HCT116 (cell line): Measurements from ENCODE around the gene TMEM214. TPM values are rescaled to one million over a fixed set of nuclear protein-coding genes. Genes with fewer than 3 reads are reported as not detected.

Experiments used
- ATAC-seq: fragments of 200-7000 bp; cut with Tn5 transposase; 2 replicates; pipeline ENCODE4 v1.9.1; 2020; ENCODE audit warnings: mild to moderate bottlenecking, moderate library complexity
- BruUV-seq: library from RNA; stranded (reverse); fragments of 400-500 nt; replicated peaks from 2 replicates; lab custom pipeline; 2021; lab: Mats Ljungman, UMichigan
- CTCF ChIA-PET: fragments of 300-600 bp; sonication (Branson Sonifier 250); formaldehyde crosslinking; loops from one replicate; lab custom pipeline; 2021; ENCODE audit warnings: antibody characterized with exemption; lab: Charles Lee
- POLR2A ChIA-PET: fragments of 300-600, 350-600 bp; sonication (Branson Sonifier 250); formaldehyde crosslinking; loops from one replicate; lab custom pipeline; 2021; ENCODE audit warnings: antibody characterized with exemption; lab: Charles Lee
- RAD21 ChIA-PET, 2 experiments: fragments of 300-600 bp; sonication (Branson Sonifier 250); formaldehyde crosslinking; loops; one replicate each; lab custom pipeline; 2023; ENCODE audit warnings: low total read pairs in 2 of 2; ENCODE audit not compliant: uncharacterized antibody in 2 of 2, unreplicated experiment in 2 of 2, low non-redundant PET in 1 of 2; lab: Charles Lee
- DNase-seq: peaks from one replicate; pipeline ENCODE4 v3.0.0-alpha.2; 2010; ENCODE audit warnings: low read depth, low spot score
- H2AFZ ChIP-seq: fragments of 200-600 bp; shearing (Covaris generic), sonication (generic); 2 replicates; pipeline ENCODE4 v1.6.1; 2017; ENCODE audit warnings: low read depth, mixed run types, mixed read lengths, antibody characterized with exemption, low read length; ENCODE audit not compliant: poor library complexity, severe bottlenecking
- H3K27ac ChIP-seq: 2 replicates; pipeline ENCODE4 v1.5.1; 2012; ENCODE audit warnings: low read depth, low read length
- H3K27me3 ChIP-seq: fragments of 200-600 bp; sonication (generic); 2 replicates; pipeline ENCODE4 v1.6.1; 2016; ENCODE audit warnings: mixed run types, low read length, mixed read lengths; ENCODE audit not compliant: insufficient read depth
- H3K36me3 ChIP-seq, 2 experiments: fragments of 200-500 bp in 1 of 2; fragments of 200-600 bp in 1 of 2; sonication (Bioruptor generic) in 1 of 2; sonication (generic) in 1 of 2; 2 replicates each; pipeline versions ENCODE4 v1.5.1 to v1.6.1; 2014 to 2016; ENCODE audit warnings: low read length in 2 of 2, inconsistent platforms in 1 of 2, mixed read lengths in 1 of 2, mixed run types in 1 of 2; ENCODE audit not compliant: insufficient read depth in 2 of 2, control insufficient read depth in 1 of 2
- H3K4me1 ChIP-seq, 2 experiments: fragments of 200-600 bp in 1 of 2; sonication (generic) in 1 of 2; 2 replicates each; pipeline versions ENCODE4 v1.5.1 to v1.6.1; 2012 to 2017; ENCODE audit warnings: low read length in 2 of 2, inconsistent platforms in 1 of 2, mild to moderate bottlenecking in 1 of 2, mixed read lengths in 1 of 2, mixed run types in 1 of 2, moderate library complexity in 1 of 2; ENCODE audit not compliant: insufficient read depth in 2 of 2, control insufficient read depth in 1 of 2
- H3K4me2 ChIP-seq: fragments of 200-600 bp; sonication (generic); 2 replicates; pipeline ENCODE4 v1.6.1; 2017; ENCODE audit warnings: mixed run types, low read length, mixed read lengths
- H3K4me3 ChIP-seq, 2 experiments: fragments of 200-600 bp in 1 of 2; sonication (generic) in 1 of 2; replicated peaks in 1 of 2; 2 replicates each; pipeline ENCODE4 v1.5.1; 2011 to 2016; ENCODE audit warnings: low read length in 2 of 2, control low read depth in 1 of 2, low read depth in 1 of 2, mild to moderate bottlenecking in 1 of 2, mixed read lengths in 1 of 2, mixed run types in 1 of 2
- H3K79me2 ChIP-seq: fragments of 200-600 bp; sonication (generic); 2 replicates; pipeline ENCODE4 v1.6.1; 2017; ENCODE audit warnings: mild to moderate bottlenecking, mixed run types, low read length, moderate library complexity, mixed read lengths; ENCODE audit not compliant: insufficient read depth
- H3K9ac ChIP-seq: fragments of 200-600 bp; sonication (generic); 2 replicates; pipeline ENCODE4 v1.6.1; 2016; ENCODE audit warnings: low read length, mixed read lengths
- H3K9me2 ChIP-seq: fragments of 200-600 bp; sonication (generic), shearing (Covaris generic); 2 replicates; pipeline ENCODE4 v1.6.1; 2017; ENCODE audit warnings: mixed run types, mild to moderate bottlenecking, moderate library complexity; ENCODE audit not compliant: insufficient read depth
- H3K9me3 ChIP-seq, 2 experiments: fragments of 200-500 bp in 1 of 2; fragments of 200-600 bp in 1 of 2; sonication (Bioruptor generic) in 1 of 2; sonication (generic) in 1 of 2; 2 replicates each; pipeline ENCODE4 v1.6.1; 2014 to 2017; ENCODE audit warnings: low read length in 2 of 2, mixed read lengths in 2 of 2, inconsistent platforms in 1 of 2, low read depth in 1 of 2, mild to moderate bottlenecking in 1 of 2, mixed run types in 1 of 2, moderate library complexity in 1 of 2; ENCODE audit not compliant: control insufficient read depth in 1 of 2, insufficient read depth in 1 of 2
- H4K20me1 ChIP-seq: fragments of 200-600 bp; sonication (generic), shearing (Covaris generic); 2 replicates; pipeline ENCODE4 v1.6.1; 2017; ENCODE audit warnings: mixed run types, mild to moderate bottlenecking, moderate library complexity; ENCODE audit not compliant: insufficient read depth
- EGR1 ChIP-seq: IDR thresholded peaks from 2 replicates; pipeline ENCODE4 v1.6.1; 2012; ENCODE audit warnings: low read depth
- EZH2phosphoT487 ChIP-seq: fragments of 200-600 bp; IDR thresholded peaks from 2 replicates; pipeline ENCODE4 v1.6.1; 2018; ENCODE audit warnings: antibody characterized with exemption, borderline replicate concordance
- RAD21 ChIP-seq: IDR thresholded peaks from 2 replicates; pipeline ENCODE4 v1.6.1; 2012; ENCODE audit warnings: low read depth, mild to moderate bottlenecking
- SRF ChIP-seq: IDR thresholded peaks from 2 replicates; pipeline ENCODE4 v1.6.1; 2012; ENCODE audit warnings: low read depth
- ZNF274 ChIP-seq: fragments of 200-500 bp; sonication (Bioruptor generic); IDR thresholded peaks from 2 replicates; pipeline ENCODE4 v1.6.1; 2014; ENCODE audit warnings: mild to moderate bottlenecking, low read depth, low read length, inconsistent platforms
- intact Hi-C: fragments of 100-400 bp; cut with micrococcal nuclease; formaldehyde crosslinking; loops from 2 replicates; pipeline ENCODE4 v1.10.0; 2022
- total RNA-seq: library from RNA; stranded (reverse); gene quantifications from one replicate; pipeline ENCODE4 v1.2.1, GENCODE V29; 2021; ENCODE audit not compliant: unreplicated experiment
- TF ChIP-seq, protein P1 (sequence below), 3 experiments: fragments of 200-600 bp in 1 of 3; sonication (generic) in 1 of 3; IDR thresholded peaks in 2 of 3; conservative IDR thresholded peaks in 1 of 3; 2 replicates each; pipeline ENCODE4 v1.5.1; 2012 to 2017; ENCODE audit warnings: low read depth in 2 of 3, low read length in 2 of 3, antibody characterized with exemption in 1 of 3, borderline replicate concordance in 1 of 3, control low read depth in 1 of 3, mild to moderate bottlenecking in 1 of 3, mixed read lengths in 1 of 3, mixed run types in 1 of 3, moderate library complexity in 1 of 3; ENCODE audit not compliant: insufficient read depth in 1 of 3

Gene TMEM214
- total RNA-seq, 1 experiment from 2014 or later = 69.8 TPM

DNA sequence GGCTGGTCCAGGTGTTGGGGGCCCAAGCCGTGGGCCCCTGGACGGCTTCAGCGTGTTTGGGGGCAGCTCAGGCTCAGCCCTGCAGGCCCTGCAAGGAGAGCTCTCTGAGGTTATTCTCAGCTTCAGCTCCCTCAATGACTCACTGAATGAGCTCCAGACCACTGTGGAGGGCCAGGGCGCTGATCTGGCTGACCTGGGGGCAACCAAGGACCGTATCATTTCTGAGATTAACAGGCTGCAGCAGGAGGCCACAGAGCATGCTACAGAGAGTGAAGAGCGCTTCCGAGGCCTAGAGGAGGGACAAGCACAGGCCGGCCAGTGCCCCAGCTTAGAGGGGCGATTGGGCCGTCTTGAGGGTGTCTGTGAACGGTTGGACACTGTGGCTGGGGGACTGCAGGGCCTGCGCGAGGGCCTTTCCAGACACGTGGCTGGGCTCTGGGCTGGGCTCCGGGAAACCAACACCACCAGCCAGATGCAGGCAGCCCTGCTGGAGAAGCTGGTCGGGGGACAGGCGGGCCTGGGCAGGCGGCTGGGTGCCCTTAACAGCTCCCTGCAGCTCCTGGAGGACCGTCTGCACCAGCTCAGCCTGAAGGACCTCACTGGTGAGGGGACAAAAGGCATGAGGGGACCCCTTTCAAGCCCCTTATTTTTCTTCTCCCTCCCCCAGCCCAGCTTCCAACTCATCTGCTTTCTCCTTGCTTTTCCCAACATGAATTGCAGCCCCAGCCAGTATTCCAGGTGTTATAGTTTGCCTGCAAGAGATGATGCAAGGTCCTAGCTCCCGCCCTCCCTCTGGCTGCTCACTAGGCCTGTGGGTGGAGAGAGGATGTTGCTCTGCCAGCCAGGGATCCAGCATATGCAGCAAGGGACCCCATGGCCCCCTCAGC lies 50.9 kb downstream of the TMEM214 start:
- CTCF ChIA-PET = interaction anchor here (3.1 kb wide), 1 partner anchor 122 kb away, joined by 15 read pairs; no protein-coding TSS in a partner anchor
- Histone ChIP-seq H3K79me2 (no peaks in the 10 kb centered on the region), H3K27me3 (no peaks in the 10 kb centered on the region), H4K20me1 (no peaks in the 10 kb centered on the region), H3K27ac (no peak overlapping the region), H3K4me2 (no peak overlapping the region), H3K9me3 (no peaks in the 10 kb centered on the region), H3K9ac (no peak overlapping the region), H3K4me1 (peaks cover 13 to 42% of the 10 kb centered on the region in 2 experiments), H3K4me3 (no peak overlapping the region), H3K9me2 (no peaks in the 10 kb centered on the region), H2AFZ (no peak overlapping the region), H3K36me3 (no peaks in the 10 kb centered on the region)
- intact Hi-C loops = no loop called here
- RAD21 ChIA-PET = interaction anchor here in 1 of 2 experiments (1.6 kb wide), 1 partner anchor 122 kb away, joined by 4 read pairs; no protein-coding TSS in a partner anchor
- POLR2A ChIA-PET = interaction anchor here (1.1 kb wide), 1 partner anchor 209 kb away, joined by 7 read pairs; no protein-coding TSS in a partner anchor
- no TSS peak for BruUV-seq
- no peak for TF ChIP-seq ZNF274
- no peak for TF ChIP-seq SRF
- TF ChIP-seq RAD21 = no peak
- no peak for TF ChIP-seq EZH2phosphoT487
- TF ChIP-seq EGR1 = no peak
- TF ChIP-seq, protein P1, sequence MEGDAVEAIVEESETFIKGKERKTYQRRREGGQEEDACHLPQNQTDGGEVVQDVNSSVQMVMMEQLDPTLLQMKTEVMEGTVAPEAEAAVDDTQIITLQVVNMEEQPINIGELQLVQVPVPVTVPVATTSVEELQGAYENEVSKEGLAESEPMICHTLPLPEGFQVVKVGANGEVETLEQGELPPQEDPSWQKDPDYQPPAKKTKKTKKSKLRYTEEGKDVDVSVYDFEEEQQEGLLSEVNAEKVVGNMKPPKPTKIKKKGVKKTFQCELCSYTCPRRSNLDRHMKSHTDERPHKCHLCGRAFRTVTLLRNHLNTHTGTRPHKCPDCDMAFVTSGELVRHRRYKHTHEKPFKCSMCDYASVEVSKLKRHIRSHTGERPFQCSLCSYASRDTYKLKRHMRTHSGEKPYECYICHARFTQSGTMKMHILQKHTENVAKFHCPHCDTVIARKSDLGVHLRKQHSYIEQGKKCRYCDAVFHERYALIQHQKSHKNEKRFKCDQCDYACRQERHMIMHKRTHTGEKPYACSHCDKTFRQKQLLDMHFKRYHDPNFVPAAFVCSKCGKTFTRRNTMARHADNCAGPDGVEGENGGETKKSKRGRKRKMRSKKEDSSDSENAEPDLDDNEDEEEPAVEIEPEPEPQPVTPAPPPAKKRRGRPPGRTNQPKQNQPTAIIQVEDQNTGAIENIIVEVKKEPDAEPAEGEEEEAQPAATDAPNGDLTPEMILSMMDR (IDR thresholded peaks at IDR 0.05 in 2 of 3, conservative IDR thresholded peaks at IDR 0.05 in 1 of 3; ENCODE audit: borderline replicate concordance in 1 of 3, insufficient read depth in 1 of 3, low read depth in 2 of 3, low read length in 2 of 3) = no peak
- ATAC-seq = no peak
- DNase-seq = no peak
